ENCODE results near the gene MYRFL. TPM values are rescaled to one million over a fixed set of nuclear protein-coding genes. Genes with fewer than 3 reads are reported as not detected.

The MYRFL gene
- total RNA-seq, 1 donor from 2014 or later, result 0.13 TPM

DNA sequence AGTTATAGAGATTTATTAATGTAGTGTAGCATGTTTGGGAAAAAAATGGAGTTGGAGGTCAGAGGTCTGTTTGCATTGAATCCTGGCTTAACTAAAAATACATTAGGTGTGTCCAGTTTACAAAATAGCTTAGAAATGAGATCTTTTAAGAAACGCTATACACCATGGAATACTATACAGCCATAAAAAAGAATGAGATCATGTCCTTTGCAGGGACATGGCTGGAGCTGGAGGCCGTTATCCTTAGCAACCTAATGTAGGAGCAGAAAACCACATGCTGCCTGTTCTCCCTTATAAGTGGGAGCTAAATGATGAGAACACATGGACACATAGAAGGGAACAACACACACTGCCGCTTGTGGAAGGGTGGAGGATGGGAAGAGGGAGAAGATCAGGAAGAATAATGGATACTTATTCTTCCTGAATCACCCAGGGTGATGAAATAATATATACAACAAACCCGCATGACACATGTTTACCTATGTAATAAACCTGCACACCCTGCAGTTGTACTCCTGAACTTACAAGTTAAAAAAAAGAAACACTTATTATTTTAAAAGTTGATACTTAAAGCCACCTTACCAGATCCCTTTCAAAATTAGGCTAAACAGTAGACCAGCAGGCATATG is 14.0 kb upstream of the MYRFL start:
- Mint-ChIP-seq H3K27me3 (ENCODE audit: unreplicated experiment) (no peaks in the 10 kb centered on the region), H3K36me3 (ENCODE audit: unreplicated experiment) (peaks cover 23% of the 10 kb centered on the region), H3K4me1 (ENCODE audit: unreplicated experiment) (peaks cover 3% of the 10 kb centered on the region), H3K9me3 (ENCODE audit: unreplicated experiment) (peaks cover 9% of the 10 kb centered on the region), H3K27ac (ENCODE audit: unreplicated experiment) (no peak overlapping the region), H3K4me3 (ENCODE audit: unreplicated experiment) (no peak overlapping the region)
- no peak for DNase-seq (ENCODE audit: extremely low spot score, unreplicated experiment)
- TF ChIP-seq, protein P1, sequence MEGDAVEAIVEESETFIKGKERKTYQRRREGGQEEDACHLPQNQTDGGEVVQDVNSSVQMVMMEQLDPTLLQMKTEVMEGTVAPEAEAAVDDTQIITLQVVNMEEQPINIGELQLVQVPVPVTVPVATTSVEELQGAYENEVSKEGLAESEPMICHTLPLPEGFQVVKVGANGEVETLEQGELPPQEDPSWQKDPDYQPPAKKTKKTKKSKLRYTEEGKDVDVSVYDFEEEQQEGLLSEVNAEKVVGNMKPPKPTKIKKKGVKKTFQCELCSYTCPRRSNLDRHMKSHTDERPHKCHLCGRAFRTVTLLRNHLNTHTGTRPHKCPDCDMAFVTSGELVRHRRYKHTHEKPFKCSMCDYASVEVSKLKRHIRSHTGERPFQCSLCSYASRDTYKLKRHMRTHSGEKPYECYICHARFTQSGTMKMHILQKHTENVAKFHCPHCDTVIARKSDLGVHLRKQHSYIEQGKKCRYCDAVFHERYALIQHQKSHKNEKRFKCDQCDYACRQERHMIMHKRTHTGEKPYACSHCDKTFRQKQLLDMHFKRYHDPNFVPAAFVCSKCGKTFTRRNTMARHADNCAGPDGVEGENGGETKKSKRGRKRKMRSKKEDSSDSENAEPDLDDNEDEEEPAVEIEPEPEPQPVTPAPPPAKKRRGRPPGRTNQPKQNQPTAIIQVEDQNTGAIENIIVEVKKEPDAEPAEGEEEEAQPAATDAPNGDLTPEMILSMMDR (IDR thresholded peaks at IDR 0.05), result no peak

DNA sequence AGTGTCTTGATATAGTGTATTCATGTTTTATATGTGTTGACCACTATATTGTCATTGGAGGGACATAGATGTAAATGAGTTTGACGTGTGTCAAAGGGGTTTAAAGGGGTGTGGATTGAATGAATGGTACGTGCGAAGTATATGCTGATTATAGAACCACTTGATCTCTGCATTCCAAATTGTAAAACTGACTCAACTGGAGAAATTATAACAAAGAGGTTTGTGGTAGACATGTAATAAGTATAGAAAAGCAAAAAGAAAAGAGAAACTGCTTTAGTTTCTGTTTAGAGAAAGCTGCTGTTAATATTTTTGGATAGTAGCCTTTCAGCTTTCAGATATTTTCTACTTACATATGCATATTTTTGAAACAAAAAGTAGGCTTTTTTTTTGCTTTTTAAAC is 8.9 kb upstream of the MYRFL start:
- Mint-ChIP-seq H3K27me3 (ENCODE audit: unreplicated experiment) (no peaks in the 10 kb centered on the region), H3K4me1 (ENCODE audit: unreplicated experiment) (peaks cover 7% of the 10 kb centered on the region), H3K27ac (ENCODE audit: unreplicated experiment) (no peak overlapping the region), H3K9me3 (ENCODE audit: unreplicated experiment) (peaks cover under 1% of the 10 kb centered on the region), H3K36me3 (ENCODE audit: unreplicated experiment) (peaks cover 5% of the 10 kb centered on the region), H3K4me3 (ENCODE audit: unreplicated experiment) (no peak overlapping the region)
- no peak for DNase-seq (ENCODE audit: extremely low spot score, unreplicated experiment)
- TF ChIP-seq, protein P1 (IDR thresholded peaks at IDR 0.05), result no peak

DNA sequence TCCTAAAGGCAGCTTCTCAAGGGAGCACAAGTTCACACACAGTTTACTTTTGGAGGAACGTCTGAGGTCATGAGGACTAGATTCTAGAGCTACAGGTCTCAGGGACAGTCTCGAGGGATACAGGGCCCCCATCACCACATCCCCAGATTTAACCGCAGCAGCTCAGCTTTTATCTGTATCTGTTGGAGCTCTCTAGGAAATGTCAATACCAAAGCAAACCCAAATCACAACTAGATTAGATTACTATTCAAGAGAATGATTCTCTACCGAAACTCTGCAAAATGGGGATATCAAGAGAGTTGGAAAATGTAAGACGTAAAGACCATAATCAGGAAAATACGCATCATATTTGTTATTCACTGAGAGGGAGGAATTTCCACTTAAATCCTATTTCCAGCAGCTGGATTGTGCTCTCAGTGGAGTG is 4.0 kb upstream of the MYRFL start:
- H3K4me1 Mint-ChIP-seq (ENCODE audit: unreplicated experiment), result peaks cover 16% of the 10 kb centered on the region
- H3K27ac Mint-ChIP-seq (ENCODE audit: unreplicated experiment), result no peak overlapping the region
- no peaks in the 10 kb centered on the region for H3K27me3 Mint-ChIP-seq (ENCODE audit: unreplicated experiment)
- TF ChIP-seq, protein P1 (IDR thresholded peaks at IDR 0.05), result no peak
- H3K36me3 Mint-ChIP-seq (ENCODE audit: unreplicated experiment), result peaks cover 3% of the 10 kb centered on the region
- no peak overlapping the region for H3K4me3 Mint-ChIP-seq (ENCODE audit: unreplicated experiment)
- H3K9me3 Mint-ChIP-seq (ENCODE audit: unreplicated experiment), result no peaks in the 10 kb centered on the region
- no peak for DNase-seq (ENCODE audit: extremely low spot score, unreplicated experiment)

DNA sequence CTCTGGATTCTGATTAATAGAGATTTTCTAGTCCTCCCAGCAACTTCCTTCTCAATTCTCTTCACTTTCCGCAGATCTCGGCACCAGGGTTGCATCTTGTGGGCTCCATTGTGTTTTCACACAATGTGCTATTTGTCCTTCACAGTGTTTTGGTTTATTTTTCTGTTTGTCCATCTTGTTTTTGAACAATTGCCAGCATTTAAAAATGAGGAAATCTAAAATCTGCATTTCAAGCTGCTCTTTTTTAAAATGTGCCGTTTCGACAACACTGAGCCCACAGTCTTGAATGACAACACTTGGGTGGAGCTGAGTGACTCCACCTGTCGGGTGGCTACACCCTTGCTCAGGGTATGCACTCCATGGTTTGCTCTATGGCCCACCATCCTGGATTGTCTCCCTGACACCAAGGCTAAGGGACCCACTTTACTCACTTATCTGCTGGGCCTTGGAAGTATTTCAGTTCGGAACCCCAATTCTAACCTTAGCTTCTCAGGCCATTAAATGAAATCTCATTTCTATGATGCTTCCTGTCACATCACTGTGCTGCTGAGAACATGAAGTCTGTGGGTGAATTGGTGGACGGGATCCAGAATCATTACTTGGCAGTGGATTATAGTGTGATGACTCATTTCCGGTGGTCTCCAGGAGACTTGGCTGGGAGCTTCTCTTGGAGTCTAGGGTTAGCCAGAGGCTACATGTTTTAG is 3.4 kb upstream of the MYRFL start:
- TF ChIP-seq, protein P1 (IDR thresholded peaks at IDR 0.05), result no peak
- no peak for DNase-seq (ENCODE audit: extremely low spot score, unreplicated experiment)
- Mint-ChIP-seq H3K4me1 (ENCODE audit: unreplicated experiment) (peaks cover 16% of the 10 kb centered on the region), H3K36me3 (ENCODE audit: unreplicated experiment) (peaks cover 3% of the 10 kb centered on the region), H3K9me3 (ENCODE audit: unreplicated experiment) (no peaks in the 10 kb centered on the region), H3K27ac (ENCODE audit: unreplicated experiment) (peak overlapping the region; percentile 60), H3K4me3 (ENCODE audit: unreplicated experiment) (no peak overlapping the region), H3K27me3 (ENCODE audit: unreplicated experiment) (no peaks in the 10 kb centered on the region)

DNA sequence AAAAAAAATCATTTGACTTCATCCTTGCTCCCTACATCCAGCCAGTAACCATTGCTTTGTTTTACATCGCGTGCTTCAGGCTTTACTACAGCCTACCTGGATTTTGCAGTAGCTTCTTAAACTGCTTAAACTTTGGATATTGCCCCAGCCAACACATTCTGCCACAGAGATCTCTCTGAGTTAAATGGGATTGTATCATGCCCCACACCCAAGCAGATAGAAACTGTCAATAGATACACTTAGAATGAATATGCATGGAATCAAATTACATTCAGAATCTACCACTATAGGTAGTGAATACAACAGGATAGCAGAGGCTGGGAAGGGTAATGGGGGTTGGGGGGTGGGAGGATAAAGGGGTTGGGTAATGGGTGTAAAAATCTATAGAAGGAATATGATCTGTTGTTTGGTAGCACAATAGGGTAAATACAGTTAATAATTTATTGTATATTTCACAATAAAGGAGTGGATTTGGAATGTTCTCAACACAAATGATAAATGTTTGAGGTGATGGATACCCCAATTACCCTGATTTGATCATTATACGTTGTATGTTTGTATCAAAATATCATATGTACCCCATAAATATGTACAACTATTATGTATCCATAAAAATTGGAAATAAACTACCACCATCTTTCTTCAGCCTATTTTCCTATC is 2.7 kb upstream of the MYRFL start:
- Mint-ChIP-seq H3K4me3 (ENCODE audit: unreplicated experiment) (no peak overlapping the region), H3K27ac (ENCODE audit: unreplicated experiment) (peak overlapping the region; percentile 60), H3K9me3 (ENCODE audit: unreplicated experiment) (no peaks in the 10 kb centered on the region), H3K36me3 (ENCODE audit: unreplicated experiment) (no peaks in the 10 kb centered on the region), H3K4me1 (ENCODE audit: unreplicated experiment) (peaks cover 16% of the 10 kb centered on the region), H3K27me3 (ENCODE audit: unreplicated experiment) (no peaks in the 10 kb centered on the region)
- TF ChIP-seq, protein P1 (IDR thresholded peaks at IDR 0.05), result no peak
- DNase-seq (ENCODE audit: extremely low spot score, unreplicated experiment), result no peak

All from osteocyte (in vitro differentiated cells).